ENCODE data around the gene UPK3BL1.
"Not testable (repeated sequence)": the region's sequence is repeated elsewhere in the genome, so short reads cannot be mapped to it uniquely, and the experiment has no call there.

UPK3BL1 gene

GRCh38 chr7:102642691-102643090, at the start of gene UPK3BL1:
UPK3BL1 (minus strand) TSS chr7:102642791; CDS start chr7:102642741, 50 bp downstream.
- in situ Hi-C loops (cut with MboI; ENCODE audit: low sequenced_read_pairs), result not testable (repeated sequence)

- in situ Hi-C loops (cut with MboI; ENCODE audit: low sequenced_read_pairs), result not testable (repeated sequence)
Observed at GRCh38 chr7:102690602-102691001, 48.0 kb upstream of the UPK3BL1 start.

GRCh38 chr7:102689436-102690282, 47.1 kb upstream of the UPK3BL1 start:
- in situ Hi-C loops (cut with MboI; ENCODE audit: low sequenced_read_pairs), result not testable (repeated sequence)

GRCh38 chr7:102688299-102689036, 45.9 kb upstream of the UPK3BL1 start:
- in situ Hi-C loops (cut with MboI; ENCODE audit: low sequenced_read_pairs), result not testable (repeated sequence)

GRCh38 chr7:102682560-102682959, 40.0 kb upstream of the UPK3BL1 start:
- in situ Hi-C loops (cut with MboI; ENCODE audit: low sequenced_read_pairs), result not testable (repeated sequence)

- in situ Hi-C loops (cut with MboI; ENCODE audit: low sequenced_read_pairs), result not testable (repeated sequence)
Observed at GRCh38 chr7:102680780-102681179, 38.2 kb upstream of the UPK3BL1 start.

GRCh38 chr7:102675545-102675944, 33.0 kb upstream of the UPK3BL1 start:
- in situ Hi-C loops (cut with MboI; ENCODE audit: low sequenced_read_pairs), result not testable (repeated sequence)

GRCh38 chr7:102673447-102674067, 31.0 kb upstream of the UPK3BL1 start:
- in situ Hi-C loops (cut with MboI; ENCODE audit: low sequenced_read_pairs), result not testable (repeated sequence)

- in situ Hi-C loops (cut with MboI; ENCODE audit: low sequenced_read_pairs), result not testable (repeated sequence)
Observed at GRCh38 chr7:102671956-102672307, 29.3 kb upstream of the UPK3BL1 start.

- in situ Hi-C loops (cut with MboI; ENCODE audit: low sequenced_read_pairs), result not testable (repeated sequence)
Observed at GRCh38 chr7:102671166-102671955, 28.8 kb upstream of the UPK3BL1 start, which contains the start of gene POLR2J2. POLR2J2 (minus strand) TSS chr7:102671663; CDS start chr7:102671601, 62 bp downstream.

- in situ Hi-C loops (cut with MboI; ENCODE audit: low sequenced_read_pairs), result not testable (repeated sequence)
Observed at GRCh38 chr7:102667523-102667922, 24.9 kb upstream of the UPK3BL1 start.

- in situ Hi-C loops (cut with MboI; ENCODE audit: low sequenced_read_pairs), result not testable (repeated sequence)
Observed at GRCh38 chr7:102666850-102667249, 24.3 kb upstream of the UPK3BL1 start.

GRCh38 chr7:102664765-102665164, 22.2 kb upstream of the UPK3BL1 start:
- in situ Hi-C loops (cut with MboI; ENCODE audit: low sequenced_read_pairs), result not testable (repeated sequence)

- in situ Hi-C loops (cut with MboI; ENCODE audit: low sequenced_read_pairs), result not testable (repeated sequence)
Observed at GRCh38 chr7:102649924-102650323, 7.3 kb upstream of the UPK3BL1 start, which contains the start of gene SPDYE2B. SPDYE2B (plus strand) TSS chr7:102650319; CDS start chr7:102652349, 2,030 bp downstream.

GRCh38 chr7:102647813-102648212, 5.2 kb upstream of the UPK3BL1 start:
- in situ Hi-C loops (cut with MboI; ENCODE audit: low sequenced_read_pairs), result not testable (repeated sequence)

GRCh38 chr7:102643404-102643803, 813 bp upstream of the UPK3BL1 start:
- in situ Hi-C loops (cut with MboI; ENCODE audit: low sequenced_read_pairs), result not testable (repeated sequence)

- in situ Hi-C loops (cut with MboI; ENCODE audit: low sequenced_read_pairs), result not testable (repeated sequence)
Observed at GRCh38 chr7:102638848-102639247, 3.7 kb downstream of the UPK3BL1 start.

GRCh38 chr7:102636956-102637355, 5.6 kb downstream of the UPK3BL1 start:
- in situ Hi-C loops (cut with MboI; ENCODE audit: low sequenced_read_pairs), result not testable (repeated sequence)

- in situ Hi-C loops (cut with MboI; ENCODE audit: low sequenced_read_pairs), result not testable (repeated sequence)
Observed at GRCh38 chr7:102635354-102635753, 7.2 kb downstream of the UPK3BL1 start.

- in situ Hi-C loops (cut with MboI; ENCODE audit: low sequenced_read_pairs), result not testable (repeated sequence)
Observed at GRCh38 chr7:102634299-102634698, 8.3 kb downstream of the UPK3BL1 start.

Data from HL-60/S4 treated with retinoic acid at 250 ng/mL for 4 days and 3 days (cell line).